Measurements from ENCODE around the gene KIF26B. TPM values are rescaled to one million over a fixed set of nuclear protein-coding genes. Genes with fewer than 3 reads are reported as not detected.
A peak's percentile ranks its signal among the peaks of the same experiment; 100 is the strongest.

Gene KIF26B
- total RNA-seq, 2 donors from 2014 or later = 0.78 to 4.6 TPM

DNA sequence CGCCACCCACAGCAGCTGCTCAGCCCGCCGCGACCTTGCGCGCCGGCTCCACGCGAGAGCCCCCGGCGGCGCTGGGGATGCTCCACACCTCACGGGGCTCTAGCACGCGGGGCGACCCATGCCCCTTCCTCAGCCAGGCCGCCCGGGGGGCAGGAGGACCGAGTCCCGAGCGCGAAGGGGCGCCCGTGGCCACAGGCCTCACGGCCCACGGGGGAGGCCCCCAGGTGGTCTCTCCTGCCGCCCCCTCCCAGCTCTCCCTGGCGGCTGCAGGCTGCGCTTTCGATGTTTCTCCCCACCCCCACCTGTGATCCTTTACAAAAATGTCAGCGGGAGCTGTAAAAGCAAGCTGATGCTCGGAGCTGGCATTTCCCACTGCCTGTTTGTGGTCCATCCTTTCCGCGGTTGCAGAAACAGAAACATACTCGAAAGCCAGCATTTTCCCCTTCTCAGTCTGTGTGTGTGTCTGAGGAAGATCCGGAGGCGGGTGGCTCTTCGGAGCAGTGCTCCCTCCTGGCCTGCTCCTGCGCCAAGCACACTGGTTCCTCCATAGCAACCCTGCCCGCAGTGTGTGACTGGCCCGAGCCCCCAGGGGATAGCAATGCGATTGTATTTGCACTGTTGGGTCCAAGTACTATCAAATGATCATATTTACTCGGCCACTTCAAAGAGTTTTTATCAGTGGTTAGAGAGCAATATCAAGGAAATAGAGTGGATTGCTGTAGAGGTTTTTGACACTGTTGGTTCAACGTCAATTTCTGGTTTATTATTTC lies 2.1 kb downstream of the KIF26B start:
- ATAC-seq (peak; percentile 2), DNase-seq (peak in 1 of 4 donors; percentile 31)

DNA sequence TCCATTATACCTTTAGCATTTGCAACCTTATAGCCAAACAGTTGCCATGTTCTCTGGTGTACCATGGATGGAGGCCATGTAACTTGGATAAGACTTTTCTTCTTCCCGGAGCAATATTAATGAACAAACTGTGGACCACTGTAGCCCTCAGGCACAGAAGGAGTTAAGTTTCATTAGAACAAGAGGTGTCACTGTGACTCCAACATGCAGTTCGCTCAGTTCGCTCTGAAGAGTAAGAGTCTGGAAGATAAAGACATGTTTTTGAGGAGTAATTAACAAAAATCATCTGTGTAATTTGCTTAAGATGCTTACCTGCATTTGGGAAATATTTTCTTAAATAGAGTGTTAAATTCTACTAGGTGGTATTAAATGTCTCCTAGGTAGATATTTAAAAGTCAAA lies 4.1 kb downstream of the KIF26B start:
- WGBS, 2 donors = 48 to 70% methylated on average over 3 of the region's 3 CpGs
- H3K27me3 ChIP-seq = peaks cover 0 to 4% of the 10 kb centered on the region in 2 donors
- TF ChIP-seq, protein P1, sequence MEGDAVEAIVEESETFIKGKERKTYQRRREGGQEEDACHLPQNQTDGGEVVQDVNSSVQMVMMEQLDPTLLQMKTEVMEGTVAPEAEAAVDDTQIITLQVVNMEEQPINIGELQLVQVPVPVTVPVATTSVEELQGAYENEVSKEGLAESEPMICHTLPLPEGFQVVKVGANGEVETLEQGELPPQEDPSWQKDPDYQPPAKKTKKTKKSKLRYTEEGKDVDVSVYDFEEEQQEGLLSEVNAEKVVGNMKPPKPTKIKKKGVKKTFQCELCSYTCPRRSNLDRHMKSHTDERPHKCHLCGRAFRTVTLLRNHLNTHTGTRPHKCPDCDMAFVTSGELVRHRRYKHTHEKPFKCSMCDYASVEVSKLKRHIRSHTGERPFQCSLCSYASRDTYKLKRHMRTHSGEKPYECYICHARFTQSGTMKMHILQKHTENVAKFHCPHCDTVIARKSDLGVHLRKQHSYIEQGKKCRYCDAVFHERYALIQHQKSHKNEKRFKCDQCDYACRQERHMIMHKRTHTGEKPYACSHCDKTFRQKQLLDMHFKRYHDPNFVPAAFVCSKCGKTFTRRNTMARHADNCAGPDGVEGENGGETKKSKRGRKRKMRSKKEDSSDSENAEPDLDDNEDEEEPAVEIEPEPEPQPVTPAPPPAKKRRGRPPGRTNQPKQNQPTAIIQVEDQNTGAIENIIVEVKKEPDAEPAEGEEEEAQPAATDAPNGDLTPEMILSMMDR (IDR thresholded peaks at IDR 0.05) = no peak
- TF ChIP-seq POLR2A (IDR thresholded peaks at IDR 0.05) = no peak
- H3K36me3 ChIP-seq (replicated peaks in 1 of 2; ENCODE audit: insufficient read depth in 1 of 2, low read depth in 2 of 2) = no peaks in the 10 kb centered on the region
- H3K4me3 ChIP-seq = no peak overlapping the region
- no peak overlapping the region for H3K27ac ChIP-seq
- H3K4me1 ChIP-seq = peaks cover 33% of the 10 kb centered on the region
- DNase-seq = no peak
- no peaks in the 10 kb centered on the region for H3K9me3 ChIP-seq
- intact Hi-C loops (cut with DNase I) = loop anchor here (5.0 to 10.0 kb wide), 2 partner anchors 226 to 848 kb away; no protein-coding TSS in a partner anchor
- ATAC-seq = no peak

More for the DNA sequence above, 2.1 kb downstream of the KIF26B start:
- Histone ChIP-seq H3K4me3 (peak overlapping the region in 1 of 2 donors; percentile 33), H3K27ac (peak overlapping the region in 1 of 4 donors; percentile 18), H3K36me3 (replicated peaks in 1 of 2; ENCODE audit: insufficient read depth in 1 of 2, low read depth in 2 of 2) (no peaks in the 10 kb centered on the region), H3K9me3 (no peaks in the 10 kb centered on the region), H3K27me3 (peaks cover 0 to 4% of the 10 kb centered on the region in 2 donors), H3K4me1 (peaks cover 43% of the 10 kb centered on the region)
- intact Hi-C loops (cut with DNase I) = loop anchor here (5.0 to 10.0 kb wide), 2 partner anchors 228 to 850 kb away; no protein-coding TSS in a partner anchor
- 2 to 4% methylated on average over 16 to 41 of the region's 44 CpGs for whole genome bisulfite sequencing, 2 donors
- TF ChIP-seq, protein P1 (IDR thresholded peaks at IDR 0.05) = peak in 1 of 7 experiments; percentile 4
- TF ChIP-seq POLR2A (IDR thresholded peaks at IDR 0.05) = no peak

DNA sequence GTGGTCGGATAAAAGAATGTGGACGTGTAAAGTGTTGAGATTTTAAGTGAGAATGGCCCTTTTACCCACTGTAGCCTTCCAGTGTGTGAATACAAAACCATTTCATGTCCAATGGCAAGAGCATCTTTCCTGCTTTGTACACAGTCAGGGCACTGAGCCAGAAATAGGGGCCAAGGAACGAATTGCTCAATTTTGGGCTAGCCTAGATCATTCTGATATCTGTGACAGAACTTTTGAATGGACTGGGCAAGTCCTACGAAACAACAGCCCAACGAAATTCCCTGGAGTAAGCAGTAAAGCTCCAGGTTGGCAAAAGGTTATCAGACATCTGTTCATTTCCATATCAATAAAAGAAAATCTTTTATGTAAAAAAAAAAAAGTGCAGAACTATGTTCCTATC lies 5.5 kb downstream of the KIF26B start:
- Histone ChIP-seq H3K4me3 (no peak overlapping the region), H3K36me3 (replicated peaks in 1 of 2; ENCODE audit: insufficient read depth in 1 of 2, low read depth in 2 of 2) (no peaks in the 10 kb centered on the region), H3K4me1 (peaks cover 19% of the 10 kb centered on the region), H3K27ac (peak overlapping the region in 2 of 4 donors; percentile 11 to 43), H3K27me3 (peaks cover 0 to 4% of the 10 kb centered on the region in 2 donors), H3K9me3 (no peaks in the 10 kb centered on the region)
- TF ChIP-seq, protein P1 (IDR thresholded peaks at IDR 0.05) = no peak
- no peak for TF ChIP-seq POLR2A (IDR thresholded peaks at IDR 0.05)
- DNase-seq (peak in 2 of 4 donors; percentile 41 to 55), ATAC-seq (peak; percentile 8)
- WGBS, 2 donors = 14 to 22% methylated on average over 5 of the region's 5 CpGs
- intact Hi-C loops (cut with DNase I) = no loop called here

DNA sequence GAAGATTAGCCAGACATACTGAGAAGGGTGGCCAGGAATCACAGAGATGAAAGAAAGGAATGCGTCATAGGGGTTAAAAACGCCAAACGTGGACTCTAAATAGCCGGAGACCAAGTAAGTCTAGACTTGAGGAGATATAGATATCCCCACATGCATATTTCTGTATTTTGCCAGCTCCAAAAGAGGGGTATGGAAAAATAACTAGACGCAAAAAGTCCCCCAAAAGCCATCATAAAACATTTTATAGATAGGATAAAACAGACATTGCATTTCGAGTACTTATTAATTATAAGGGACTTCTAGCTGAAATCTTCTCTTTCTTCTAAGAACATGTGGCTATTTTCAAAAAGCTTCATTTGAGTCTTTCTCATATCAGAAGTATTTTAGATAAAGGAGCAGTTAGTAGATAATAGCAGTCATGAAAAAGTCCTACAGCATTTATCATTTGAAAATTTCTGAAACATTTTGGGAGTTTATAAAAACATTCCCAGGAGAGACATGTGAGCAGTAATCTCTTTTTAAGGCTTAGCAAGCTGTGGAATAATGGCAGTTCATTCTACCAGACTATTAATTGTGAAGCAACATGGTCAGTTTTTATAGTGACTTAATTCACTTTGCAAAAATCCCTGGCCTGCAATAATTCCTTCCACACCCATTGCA lies 6.1 kb downstream of the KIF26B start:
- intact Hi-C loops (cut with DNase I) = no loop called here
- WGBS, 2 donors = 52 to 57% methylated on average over 6 of the region's 6 CpGs
- no peaks in the 10 kb centered on the region for H3K9me3 ChIP-seq
- TF ChIP-seq, protein P1 (IDR thresholded peaks at IDR 0.05) = no peak
- no peak for TF ChIP-seq POLR2A (IDR thresholded peaks at IDR 0.05)
- DNase-seq = no peak
- no peak overlapping the region for H3K4me3 ChIP-seq
- peaks cover 13% of the 10 kb centered on the region for H3K4me1 ChIP-seq
- peaks cover 0 to 1% of the 10 kb centered on the region in 2 donors for H3K27me3 ChIP-seq
- no peaks in the 10 kb centered on the region for H3K36me3 ChIP-seq (replicated peaks in 1 of 2; ENCODE audit: insufficient read depth in 1 of 2, low read depth in 2 of 2)
- ATAC-seq = no peak
- peak overlapping the region in 2 of 4 donors; percentile 11 to 43 for H3K27ac ChIP-seq

Measured in body of pancreas (tissue), 4 donors.